Measurements from ENCODE around the gene ZNF599.

Gene ZNF599

GRCh38 chr19:34787059-34787824, 14.2 kb upstream of the ZNF599 start:
- H3K4me3 ChIP-seq (ENCODE audit: low read length), result no peak overlapping the region

DNA sequence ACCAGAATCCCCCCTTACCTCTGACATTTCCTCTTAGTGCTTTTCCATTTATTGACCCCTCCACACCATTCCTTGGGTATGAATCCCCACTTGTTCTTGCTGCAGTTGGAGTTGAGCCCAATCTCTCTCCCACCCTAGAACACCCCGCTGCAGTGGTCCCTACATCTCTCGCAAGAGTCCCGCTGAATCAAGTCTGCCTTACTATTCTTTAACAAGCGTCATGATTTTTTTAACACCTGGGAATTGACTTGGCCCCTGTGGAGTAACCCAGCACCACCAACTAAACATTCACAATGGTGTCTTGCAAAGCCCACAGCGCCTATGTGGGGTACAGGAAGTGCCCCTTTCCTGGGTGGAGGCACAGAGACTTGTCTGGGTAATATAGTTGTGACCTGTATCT, 13.2 kb upstream of the ZNF599 start:
- H3K36me3 ChIP-seq (ENCODE audit: control insufficient read depth, low read length), result no peaks in the 10 kb centered on the region
- no peak overlapping the region for H3K27ac ChIP-seq (ENCODE audit: low read depth, low read length)
- H3K9me3 ChIP-seq (ENCODE audit: control insufficient read depth, insufficient read depth, low read length), result no peaks in the 10 kb centered on the region; the same call in 1 of the 2 replicates
- TF ChIP-seq, protein P1, sequence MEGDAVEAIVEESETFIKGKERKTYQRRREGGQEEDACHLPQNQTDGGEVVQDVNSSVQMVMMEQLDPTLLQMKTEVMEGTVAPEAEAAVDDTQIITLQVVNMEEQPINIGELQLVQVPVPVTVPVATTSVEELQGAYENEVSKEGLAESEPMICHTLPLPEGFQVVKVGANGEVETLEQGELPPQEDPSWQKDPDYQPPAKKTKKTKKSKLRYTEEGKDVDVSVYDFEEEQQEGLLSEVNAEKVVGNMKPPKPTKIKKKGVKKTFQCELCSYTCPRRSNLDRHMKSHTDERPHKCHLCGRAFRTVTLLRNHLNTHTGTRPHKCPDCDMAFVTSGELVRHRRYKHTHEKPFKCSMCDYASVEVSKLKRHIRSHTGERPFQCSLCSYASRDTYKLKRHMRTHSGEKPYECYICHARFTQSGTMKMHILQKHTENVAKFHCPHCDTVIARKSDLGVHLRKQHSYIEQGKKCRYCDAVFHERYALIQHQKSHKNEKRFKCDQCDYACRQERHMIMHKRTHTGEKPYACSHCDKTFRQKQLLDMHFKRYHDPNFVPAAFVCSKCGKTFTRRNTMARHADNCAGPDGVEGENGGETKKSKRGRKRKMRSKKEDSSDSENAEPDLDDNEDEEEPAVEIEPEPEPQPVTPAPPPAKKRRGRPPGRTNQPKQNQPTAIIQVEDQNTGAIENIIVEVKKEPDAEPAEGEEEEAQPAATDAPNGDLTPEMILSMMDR (IDR thresholded peaks at IDR 0.05; ENCODE audit: low read depth, low read length, poor library complexity, severe bottlenecking), result no peak
- no peak for TF ChIP-seq EZH2phosphoT487 (IDR thresholded peaks at IDR 0.05; ENCODE audit: borderline replicate concordance, low read length)
- no peaks in the 10 kb centered on the region for H3K79me2 ChIP-seq (ENCODE audit: control insufficient read depth, low read length)
- H3K4me3 ChIP-seq (ENCODE audit: low read length), result no peak overlapping the region
- no peaks in the 10 kb centered on the region for H4K20me1 ChIP-seq (ENCODE audit: control insufficient read depth, insufficient read depth, low read depth, low read length)
- H3K27me3 ChIP-seq (ENCODE audit: control insufficient read depth, low read length), result 0 out of 2 replicates have a peak, but pooled peaks cover 3% of the 10 kb centered on the region
- no peaks in the 10 kb centered on the region for H3K9me2 ChIP-seq (replicated peaks; ENCODE audit: control insufficient read depth, low read length)
- no peak overlapping the region for H3K4me2 ChIP-seq (ENCODE audit: low read length)
- no peaks in the 10 kb centered on the region for H3F3A ChIP-seq (ENCODE audit: control insufficient read depth, insufficient read depth)
- no peaks in the 10 kb centered on the region for H3K4me1 ChIP-seq (ENCODE audit: control insufficient read depth, low read length)

More at GRCh38 chr19:34787059-34787824, 14.2 kb upstream of the ZNF599 start:
- no peak overlapping the region for H3K27ac ChIP-seq (ENCODE audit: low read depth, low read length)
- H4K20me1 ChIP-seq (ENCODE audit: control insufficient read depth, insufficient read depth, low read depth, low read length), result no peaks in the 10 kb centered on the region
- H3K4me1 ChIP-seq (ENCODE audit: control insufficient read depth, low read length), result no peaks in the 10 kb centered on the region
- TF ChIP-seq, protein P1 (IDR thresholded peaks at IDR 0.05; ENCODE audit: low read depth, low read length, poor library complexity, severe bottlenecking), result no peak
- no peak for TF ChIP-seq EZH2phosphoT487 (IDR thresholded peaks at IDR 0.05; ENCODE audit: borderline replicate concordance, low read length)
- no peaks in the 10 kb centered on the region for H3K79me2 ChIP-seq (ENCODE audit: control insufficient read depth, low read length)
- 0 out of 2 replicates have a peak, but pooled peaks cover 3% of the 10 kb centered on the region for H3K27me3 ChIP-seq (ENCODE audit: control insufficient read depth, low read length)
- no peaks in the 10 kb centered on the region for H3K36me3 ChIP-seq (ENCODE audit: control insufficient read depth, low read length)
- no peaks in the 10 kb centered on the region; the same call in 1 of the 2 replicates for H3K9me3 ChIP-seq (ENCODE audit: control insufficient read depth, insufficient read depth, low read length)
- no peaks in the 10 kb centered on the region for H3K9me2 ChIP-seq (replicated peaks; ENCODE audit: control insufficient read depth, low read length)
- H3K4me2 ChIP-seq (ENCODE audit: low read length), result no peak overlapping the region
- H3F3A ChIP-seq (ENCODE audit: control insufficient read depth, insufficient read depth), result no peaks in the 10 kb centered on the region

GRCh38 chr19:34779652-34780051, 6.6 kb upstream of the ZNF599 start:
- TF ChIP-seq, protein P1 (IDR thresholded peaks at IDR 0.05; ENCODE audit: low read depth, low read length, poor library complexity, severe bottlenecking), result no peak
- TF ChIP-seq EZH2phosphoT487 (IDR thresholded peaks at IDR 0.05; ENCODE audit: borderline replicate concordance, low read length), result no peak
- no peaks in the 10 kb centered on the region for H3K36me3 ChIP-seq (ENCODE audit: control insufficient read depth, low read length)
- H3K79me2 ChIP-seq (ENCODE audit: control insufficient read depth, low read length), result no peaks in the 10 kb centered on the region
- no peaks in the 10 kb centered on the region for H3K27me3 ChIP-seq (ENCODE audit: control insufficient read depth, low read length)
- H4K20me1 ChIP-seq (ENCODE audit: control insufficient read depth, insufficient read depth, low read depth, low read length), result no peaks in the 10 kb centered on the region
- no peaks in the 10 kb centered on the region for H3K9me2 ChIP-seq (replicated peaks; ENCODE audit: control insufficient read depth, low read length)
- H3F3A ChIP-seq (ENCODE audit: control insufficient read depth, insufficient read depth), result no peaks in the 10 kb centered on the region
- no peak overlapping the region for H3K4me2 ChIP-seq (ENCODE audit: low read length)
- no peak overlapping the region for H3K27ac ChIP-seq (ENCODE audit: low read depth, low read length)
- H3K4me3 ChIP-seq (ENCODE audit: low read length), result no peak overlapping the region
- no peaks in the 10 kb centered on the region; the same call in 1 of the 2 replicates for H3K9me3 ChIP-seq (ENCODE audit: control insufficient read depth, insufficient read depth, low read length)
- no peaks in the 10 kb centered on the region for H3K4me1 ChIP-seq (ENCODE audit: control insufficient read depth, low read length)

All from DOHH2 (cell line).